DLD1 (cell line): Measurements from ENCODE around the gene FOXP4.

Experiments
- in situ Hi-C: cut with HindIII; loops from 2 replicates; pipeline ENCODE4 v1.10.0; 2017; ENCODE audit warnings: low sequenced_read_pairs

Gene FOXP4

DNA sequence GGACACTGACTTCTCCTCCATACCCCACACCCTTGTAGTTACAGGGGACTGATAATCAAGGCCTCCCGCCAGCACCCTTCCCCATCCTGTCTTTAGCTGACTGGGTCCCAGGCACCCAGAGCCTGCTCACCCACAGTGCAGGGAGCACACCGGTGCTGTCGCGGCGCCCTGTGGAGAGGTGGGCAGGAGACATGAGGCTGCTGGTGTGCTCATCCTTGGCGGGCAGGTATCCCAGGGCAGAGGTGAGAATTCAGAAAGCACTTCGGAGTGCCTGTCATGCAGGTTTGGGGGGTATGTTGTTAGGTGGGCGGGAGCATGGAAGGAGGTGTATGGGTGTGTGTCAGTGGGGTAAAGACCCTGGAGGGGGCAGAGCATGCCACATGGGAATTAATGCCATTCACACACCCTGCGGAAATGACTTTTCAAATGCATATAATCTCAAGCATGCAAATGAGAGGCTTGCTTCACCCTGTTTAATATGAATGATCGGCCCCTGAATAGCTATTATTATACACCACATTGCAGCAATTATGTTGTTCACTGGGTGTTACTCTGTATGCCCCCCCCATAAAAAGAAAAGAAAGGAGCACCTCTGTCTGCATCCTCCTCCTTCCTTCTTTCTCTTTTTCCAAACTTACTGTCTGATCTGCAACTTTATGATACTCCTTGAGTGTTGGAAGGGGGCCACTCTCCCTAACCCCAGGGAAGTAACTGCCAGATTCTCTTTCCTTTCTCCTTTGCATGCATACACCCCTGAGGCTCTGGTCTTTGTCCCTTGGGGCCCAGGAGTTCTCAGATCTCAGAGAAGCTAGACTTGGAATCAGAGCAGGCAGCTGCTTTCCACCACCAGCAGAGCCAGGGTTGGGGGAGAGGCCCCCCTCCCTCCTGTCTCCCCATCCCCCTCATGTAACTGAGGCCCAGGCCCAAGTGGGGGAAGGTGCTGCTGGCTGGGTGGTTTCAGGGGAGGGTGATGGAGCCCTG lies 16.0 kb downstream of the FOXP4 start:
- in situ Hi-C loops, result no loop called here

DNA sequence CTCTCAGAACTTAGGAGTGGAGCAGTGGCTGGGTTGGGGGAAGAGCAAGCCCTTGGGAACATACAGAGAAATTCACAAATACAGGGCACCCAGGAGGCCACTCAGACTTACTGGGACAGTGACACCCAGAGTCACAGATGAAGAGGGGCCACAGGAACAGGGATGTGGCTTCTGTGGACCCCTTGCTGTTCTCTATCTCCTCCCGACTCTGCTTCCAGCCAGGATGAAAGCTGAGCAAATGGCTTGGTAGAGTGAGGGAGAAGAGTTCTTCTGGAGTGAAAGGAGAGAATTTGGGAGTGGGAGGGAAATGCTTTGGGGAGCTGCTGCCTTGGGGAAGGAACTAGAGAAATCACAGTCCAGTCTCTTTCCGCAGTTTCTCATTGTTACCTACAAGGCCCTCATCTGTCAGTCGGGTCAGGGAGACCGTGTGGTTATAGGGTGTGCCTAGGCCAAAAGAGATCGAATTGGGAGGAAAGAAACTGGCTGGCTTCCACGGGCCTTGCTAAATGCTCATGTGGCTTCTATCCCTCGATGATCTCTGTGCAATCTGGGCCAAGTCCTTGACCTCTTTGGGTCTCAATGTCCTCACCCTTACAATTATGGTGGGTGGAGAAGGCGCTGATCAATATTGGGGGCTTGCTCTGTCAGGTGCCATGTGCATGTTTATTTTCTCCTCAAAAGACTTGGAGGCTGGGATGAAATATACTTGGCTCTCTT lies 17.0 kb downstream of the FOXP4 start:
- in situ Hi-C loops, result no loop called here

DNA sequence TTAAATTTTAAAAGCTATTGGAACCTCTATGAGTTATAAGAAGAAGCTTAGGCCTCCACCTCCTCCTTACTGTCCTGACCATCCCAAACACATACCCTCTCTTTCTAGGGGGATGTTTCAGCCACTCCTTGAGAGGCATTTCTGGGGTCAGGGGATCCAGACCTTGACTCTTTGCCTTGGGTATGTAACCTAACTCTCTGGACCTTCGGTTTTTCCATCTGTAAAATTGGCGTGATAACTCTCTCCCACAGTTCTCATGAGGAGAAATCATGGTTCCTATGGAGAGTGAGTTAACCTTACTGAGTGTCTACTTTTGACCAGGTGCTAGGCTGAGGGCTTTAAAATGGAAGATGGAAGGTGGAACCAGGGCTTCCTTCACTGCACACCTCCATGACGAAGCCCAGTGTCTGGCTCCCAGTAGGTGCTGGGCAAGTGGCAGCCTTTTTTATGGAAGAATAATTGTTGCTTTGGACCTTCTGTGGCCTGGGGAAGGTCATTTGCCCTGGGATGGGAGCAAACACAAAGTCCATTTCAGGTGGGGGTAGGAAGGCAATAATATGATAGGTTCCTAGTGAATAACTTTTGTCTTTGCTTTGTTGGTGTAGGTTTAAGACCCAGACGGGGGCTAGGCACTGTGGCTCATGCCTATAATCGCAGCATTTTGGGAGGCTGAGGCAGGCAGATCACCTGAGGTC lies 18.4 kb downstream of the FOXP4 start:
- in situ Hi-C loops, result no loop called here

DNA sequence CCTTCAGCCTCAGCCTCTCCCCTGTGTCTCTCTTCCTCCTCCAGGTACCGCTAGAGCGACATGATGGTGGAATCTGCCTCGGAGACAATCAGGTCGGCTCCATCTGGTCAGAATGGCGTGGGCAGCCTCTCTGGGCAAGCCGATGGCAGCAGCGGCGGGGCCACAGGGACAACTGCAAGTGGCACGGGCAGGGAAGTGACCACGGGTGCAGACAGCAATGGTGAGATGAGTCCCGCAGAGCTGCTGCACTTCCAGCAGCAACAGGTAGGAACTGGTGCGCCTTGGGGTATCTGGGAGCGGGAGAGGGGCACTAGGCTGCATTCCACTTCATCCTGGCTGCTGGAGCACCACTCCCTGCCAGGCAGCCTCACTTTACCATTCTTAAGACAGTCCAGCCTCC lies 19.5 kb downstream of the FOXP4 start:
- in situ Hi-C loops, result no loop called here

DNA sequence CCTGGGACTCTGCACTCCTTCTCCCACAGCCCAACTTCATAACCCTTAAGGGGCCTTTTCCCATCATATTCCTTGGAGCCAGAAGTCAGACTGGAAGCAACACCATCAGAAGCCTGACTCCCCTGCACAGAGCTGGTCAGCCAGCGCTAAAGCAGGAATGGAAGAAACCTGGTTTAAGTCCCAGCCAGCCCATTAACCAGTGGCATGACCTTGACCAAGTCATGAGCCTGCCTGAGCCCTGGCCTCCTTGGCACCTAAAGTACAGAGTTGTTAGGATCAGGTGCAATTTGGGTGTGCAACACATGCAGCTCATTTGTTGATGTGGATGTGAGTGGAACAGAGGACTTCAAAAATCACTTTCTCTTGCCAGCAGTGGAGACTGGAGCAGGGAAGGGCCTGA lies 20.8 kb downstream of the FOXP4 start:
- in situ Hi-C loops, result no loop called here

DNA sequence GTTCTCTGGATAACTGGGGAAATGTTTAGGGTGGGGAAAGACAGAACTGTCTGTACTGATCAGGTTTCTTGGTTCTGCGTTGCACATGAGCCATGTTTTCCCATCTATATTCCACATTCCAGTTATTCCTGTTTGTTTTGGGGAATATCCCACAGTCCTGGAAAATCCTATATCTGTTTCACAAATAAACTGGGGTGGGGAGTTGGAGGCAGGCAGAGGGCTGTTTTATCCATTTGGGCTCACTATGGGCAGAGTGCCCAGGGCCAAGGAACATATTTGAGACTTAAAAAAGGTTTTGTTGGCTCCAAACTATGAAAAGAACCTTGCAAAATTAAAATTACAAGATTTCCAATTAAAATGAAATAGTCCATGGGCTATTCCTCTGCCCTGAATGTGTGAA lies 21.5 kb downstream of the FOXP4 start:
- in situ Hi-C loops, result no loop called here

DNA sequence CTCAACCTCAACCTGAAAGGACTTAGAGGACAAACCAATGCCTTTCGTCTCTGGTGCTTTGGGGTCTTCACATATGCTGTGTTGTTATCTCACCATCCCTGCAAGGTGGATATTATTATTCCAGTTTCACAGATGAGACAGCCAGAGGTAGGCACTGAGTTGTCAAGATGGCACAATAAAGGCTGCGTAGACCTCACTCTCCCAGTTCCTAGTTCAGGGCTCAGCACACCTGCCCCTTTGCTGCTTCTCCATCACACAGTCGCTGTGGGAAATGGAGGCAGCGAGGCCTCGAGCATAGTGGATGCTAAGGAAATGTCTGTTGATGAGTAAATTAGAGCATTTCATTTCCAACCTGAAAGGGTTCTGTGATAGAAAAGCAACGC lies 22.0 kb downstream of the FOXP4 start:
- in situ Hi-C loops, result no loop called here

DNA sequence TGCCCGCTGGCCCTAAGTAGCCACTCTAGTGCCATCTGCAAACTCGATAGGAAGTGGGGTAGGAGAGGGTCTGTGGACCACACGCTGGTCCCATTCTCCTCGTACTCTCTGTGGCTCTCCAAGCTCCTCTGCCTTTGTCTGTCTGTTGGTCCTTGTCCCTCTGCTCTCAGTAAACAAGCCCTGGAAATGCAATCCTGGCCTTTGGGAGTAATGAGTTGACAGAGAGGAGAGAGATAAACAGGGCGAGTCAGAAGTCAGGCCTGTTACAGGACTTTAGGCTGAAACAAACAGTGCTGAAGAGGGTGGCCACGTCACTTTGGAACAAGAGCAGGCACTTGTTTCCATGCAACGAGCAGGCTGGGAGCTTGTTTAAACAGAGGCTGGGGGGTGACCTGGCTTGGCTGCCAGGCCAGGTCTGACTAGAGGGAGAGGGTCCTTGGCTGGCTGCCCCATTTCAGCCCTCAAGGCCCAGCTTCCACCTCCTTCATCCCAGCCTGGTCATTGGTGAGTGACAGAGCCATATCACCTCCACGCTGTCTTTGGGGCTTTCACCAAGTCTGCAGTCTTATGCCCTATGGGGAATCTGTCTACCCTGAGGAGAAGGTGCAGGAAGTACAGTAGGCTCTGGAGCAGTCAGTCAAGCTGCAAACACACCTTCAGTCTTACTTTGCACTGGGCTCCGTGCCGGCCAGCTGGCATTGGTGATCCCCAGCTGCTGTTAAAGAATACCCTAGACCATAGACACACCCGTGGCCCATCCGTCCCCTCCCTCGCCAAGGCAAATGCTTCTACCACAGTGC lies 22.6 kb downstream of the FOXP4 start:
- in situ Hi-C loops, result no loop called here

DNA sequence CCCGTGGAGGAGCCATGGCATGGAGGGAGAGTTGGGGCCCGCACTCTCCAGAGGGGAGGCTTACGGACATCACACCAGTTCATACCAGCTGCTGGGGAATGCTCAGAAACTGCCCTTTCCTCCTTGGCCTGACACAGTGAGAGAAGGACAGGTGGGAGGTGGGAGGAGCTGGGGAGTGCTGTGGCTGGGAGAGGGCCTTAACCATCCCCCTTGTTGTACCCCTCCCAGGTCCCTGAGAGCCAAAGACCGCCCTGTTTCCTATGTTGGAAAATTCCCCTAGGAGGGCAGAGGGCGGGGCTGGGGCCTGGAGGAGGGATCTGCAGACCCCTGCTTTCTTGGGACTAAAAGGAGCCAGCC lies 24.1 kb downstream of the FOXP4 start:
- in situ Hi-C loops, result loop anchor here (5.0 kb wide), 1 partner anchor 93 kb away; no protein-coding TSS in a partner anchor

DNA sequence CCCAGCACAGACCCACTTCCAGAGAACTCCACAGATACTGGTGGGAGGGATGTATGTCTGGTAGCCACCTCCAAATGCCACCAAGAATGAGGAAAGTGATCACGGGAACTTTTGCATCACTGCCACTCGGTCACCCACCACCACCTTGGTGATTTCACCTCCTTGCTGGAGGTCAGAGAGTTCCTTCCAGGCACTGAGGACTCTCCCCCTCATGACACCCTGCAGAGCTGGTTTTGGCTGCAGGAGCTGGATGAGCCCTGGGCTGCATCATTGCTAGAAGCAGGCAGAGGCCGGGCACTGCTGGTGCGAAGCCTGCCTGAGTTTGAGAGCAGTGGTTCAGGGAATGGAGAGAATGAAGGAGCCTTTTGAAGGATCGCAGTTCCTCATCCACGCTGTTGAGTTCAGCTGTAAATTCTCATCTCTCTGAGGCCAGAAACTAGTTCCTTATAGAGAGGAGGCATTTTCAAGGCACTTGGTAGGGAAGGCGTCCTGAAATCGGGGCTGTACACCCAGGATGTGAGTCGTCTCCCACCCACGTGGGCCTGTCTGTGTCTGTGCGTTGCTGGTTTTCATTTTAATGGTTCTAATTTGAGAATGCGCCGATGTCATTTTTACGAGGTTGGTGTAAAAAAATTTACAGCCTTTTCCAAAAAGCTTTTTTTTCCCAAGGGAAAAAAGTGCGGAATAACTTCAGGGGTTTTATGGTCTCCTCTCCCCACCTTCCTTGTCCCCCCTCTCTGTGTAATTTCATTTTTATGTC lies 25.0 kb downstream of the FOXP4 start:
- in situ Hi-C loops, result loop anchor here (5.0 kb wide), 1 partner anchor 94 kb away; no protein-coding TSS in a partner anchor

DNA sequence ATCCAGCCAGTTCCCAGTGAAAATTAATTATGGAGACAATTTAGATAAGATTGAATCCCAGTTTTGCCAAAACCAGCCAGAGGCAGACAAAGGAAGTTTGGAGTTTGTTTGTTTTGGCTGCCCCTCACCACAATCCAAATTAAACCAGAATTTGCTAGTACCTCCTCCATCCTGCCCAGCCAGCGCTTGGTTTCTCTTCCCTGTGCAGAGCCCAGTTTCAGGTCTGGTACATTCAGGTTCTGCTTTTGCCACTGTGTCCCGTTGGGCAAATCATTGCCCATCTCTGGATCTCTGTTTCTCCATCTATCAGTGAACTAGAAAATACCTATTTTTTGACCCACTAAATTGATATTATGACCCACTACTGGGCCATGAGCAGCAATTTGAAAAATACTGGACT lies 26.4 kb downstream of the FOXP4 start:
- in situ Hi-C loops, result loop anchor here (5.0 kb wide), 1 partner anchor 95 kb away; no protein-coding TSS in a partner anchor

DNA sequence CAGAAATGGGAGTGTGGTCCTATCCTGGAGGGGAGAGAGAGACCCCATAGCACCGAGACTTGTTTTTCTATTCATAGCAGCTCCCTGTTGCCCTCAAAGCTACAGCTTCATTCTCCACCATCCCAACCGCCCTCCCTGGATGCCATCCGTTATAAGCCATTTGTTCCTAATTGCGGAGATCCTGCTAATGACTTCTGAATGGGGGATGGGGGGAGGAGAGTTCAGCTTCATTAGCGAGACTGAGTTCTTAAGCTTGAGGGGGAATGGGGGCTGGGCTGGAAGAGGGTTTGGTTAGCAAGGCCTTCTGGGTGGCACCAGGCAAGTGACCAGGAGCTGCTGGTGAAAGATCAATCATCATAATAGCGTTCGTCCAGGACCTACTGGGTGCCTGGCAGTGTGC lies 27.1 kb downstream of the FOXP4 start:
- in situ Hi-C loops, result loop anchor here (5.0 kb wide), 1 partner anchor 96 kb away; no protein-coding TSS in a partner anchor

DNA sequence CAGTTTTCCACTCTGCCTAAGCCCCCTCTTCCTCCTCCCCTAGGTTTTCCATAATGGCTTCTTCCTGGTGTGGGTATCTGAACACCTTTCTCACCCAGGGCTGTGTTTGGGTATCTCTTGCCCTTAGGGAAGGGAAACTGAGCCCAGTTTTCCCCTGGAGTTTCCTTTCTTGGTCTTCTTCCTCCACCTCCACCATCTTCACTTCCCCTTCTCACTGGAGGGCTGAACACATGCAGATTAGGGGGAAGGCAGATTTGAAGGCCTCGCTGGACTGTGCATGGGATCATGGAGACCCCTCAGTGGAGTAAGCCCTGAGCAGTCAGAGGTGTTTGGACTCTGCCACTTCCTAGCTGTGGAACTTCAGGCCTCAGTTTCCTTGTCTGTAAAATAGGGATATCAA lies 27.8 kb downstream of the FOXP4 start:
- in situ Hi-C loops, result loop anchor here (5.0 kb wide), 1 partner anchor 97 kb away; no protein-coding TSS in a partner anchor

DNA sequence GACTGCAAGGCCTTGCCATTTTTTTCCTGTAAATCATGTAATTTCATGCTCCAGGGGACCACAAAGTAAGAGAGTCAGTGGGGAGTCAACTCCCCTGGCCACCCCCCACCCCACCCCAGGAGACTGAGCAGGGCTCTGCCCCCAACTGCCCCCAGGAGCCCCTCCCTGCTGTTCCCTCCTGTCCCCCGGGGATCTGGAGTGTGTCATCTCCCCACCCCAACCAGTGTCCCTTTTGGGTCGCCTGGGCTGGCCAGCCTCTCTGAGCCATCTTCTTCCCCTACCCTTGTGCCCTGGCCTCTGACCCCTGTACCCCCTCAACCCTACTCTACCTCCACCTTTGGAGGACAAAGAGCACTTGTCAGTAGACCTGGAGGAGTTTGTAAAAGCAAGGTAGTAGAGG lies 29.4 kb downstream of the FOXP4 start:
- in situ Hi-C loops, result no loop called here

DNA sequence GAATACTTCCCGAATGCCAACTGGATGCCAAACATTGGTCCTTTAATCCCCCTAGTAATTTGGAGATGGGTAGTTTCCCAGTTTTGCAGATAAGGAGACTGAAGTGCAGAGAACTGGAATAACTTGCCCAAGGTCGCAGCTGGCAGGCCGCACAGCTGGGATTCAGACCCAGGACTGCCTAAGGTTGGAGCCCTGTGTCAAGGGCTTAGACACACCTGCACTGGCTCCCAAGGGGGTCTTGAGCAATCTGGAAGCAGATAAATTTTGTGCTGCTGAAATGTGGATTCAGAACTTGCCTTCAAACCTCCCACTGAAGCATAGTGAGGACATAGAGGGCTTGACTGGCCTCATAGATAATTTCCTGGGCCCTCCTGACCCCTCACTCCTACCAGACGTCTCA lies 30.5 kb downstream of the FOXP4 start:
- in situ Hi-C loops, result no loop called here

DNA sequence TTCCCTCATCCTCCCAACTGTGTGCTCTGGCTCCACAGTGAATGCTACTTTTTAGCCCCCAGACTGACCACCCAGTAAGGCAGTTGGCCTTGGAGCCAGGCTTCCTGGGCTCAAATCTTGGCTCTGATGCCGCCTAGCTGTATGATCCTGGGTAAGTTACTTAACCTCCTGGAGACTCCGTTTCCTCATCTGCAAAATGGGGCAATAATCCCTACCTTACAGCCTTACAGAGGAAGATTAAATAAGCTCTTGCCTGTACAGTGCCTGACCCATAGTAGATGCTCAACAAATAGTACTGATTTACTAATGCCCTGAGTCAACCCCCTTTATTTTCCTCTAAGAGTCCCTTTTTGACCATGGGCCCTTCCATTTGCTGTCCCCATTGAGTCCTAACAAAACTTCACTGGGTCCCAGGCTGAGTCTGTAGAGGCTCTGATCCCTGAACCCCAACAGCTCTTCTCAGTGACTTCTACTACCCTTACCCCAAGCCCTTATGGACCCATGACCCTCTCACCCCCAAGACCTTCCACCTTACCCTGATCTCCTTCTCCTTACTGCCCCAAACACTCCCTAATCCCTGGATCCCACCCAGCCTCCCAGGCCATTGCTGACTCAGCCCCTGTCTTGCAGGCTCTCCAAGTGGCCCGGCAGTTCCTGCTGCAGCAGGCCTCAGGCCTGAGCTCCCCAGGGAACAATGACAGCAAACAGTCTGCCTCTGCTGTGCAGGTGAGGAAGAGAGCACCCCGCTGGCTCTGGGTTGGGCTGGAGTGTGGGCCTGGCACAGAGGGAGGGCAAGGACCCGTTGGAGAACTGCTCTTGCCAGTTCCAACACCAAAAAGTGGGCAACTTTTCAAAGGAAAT lies 31.4 kb downstream of the FOXP4 start:
- in situ Hi-C loops, result no loop called here

DNA sequence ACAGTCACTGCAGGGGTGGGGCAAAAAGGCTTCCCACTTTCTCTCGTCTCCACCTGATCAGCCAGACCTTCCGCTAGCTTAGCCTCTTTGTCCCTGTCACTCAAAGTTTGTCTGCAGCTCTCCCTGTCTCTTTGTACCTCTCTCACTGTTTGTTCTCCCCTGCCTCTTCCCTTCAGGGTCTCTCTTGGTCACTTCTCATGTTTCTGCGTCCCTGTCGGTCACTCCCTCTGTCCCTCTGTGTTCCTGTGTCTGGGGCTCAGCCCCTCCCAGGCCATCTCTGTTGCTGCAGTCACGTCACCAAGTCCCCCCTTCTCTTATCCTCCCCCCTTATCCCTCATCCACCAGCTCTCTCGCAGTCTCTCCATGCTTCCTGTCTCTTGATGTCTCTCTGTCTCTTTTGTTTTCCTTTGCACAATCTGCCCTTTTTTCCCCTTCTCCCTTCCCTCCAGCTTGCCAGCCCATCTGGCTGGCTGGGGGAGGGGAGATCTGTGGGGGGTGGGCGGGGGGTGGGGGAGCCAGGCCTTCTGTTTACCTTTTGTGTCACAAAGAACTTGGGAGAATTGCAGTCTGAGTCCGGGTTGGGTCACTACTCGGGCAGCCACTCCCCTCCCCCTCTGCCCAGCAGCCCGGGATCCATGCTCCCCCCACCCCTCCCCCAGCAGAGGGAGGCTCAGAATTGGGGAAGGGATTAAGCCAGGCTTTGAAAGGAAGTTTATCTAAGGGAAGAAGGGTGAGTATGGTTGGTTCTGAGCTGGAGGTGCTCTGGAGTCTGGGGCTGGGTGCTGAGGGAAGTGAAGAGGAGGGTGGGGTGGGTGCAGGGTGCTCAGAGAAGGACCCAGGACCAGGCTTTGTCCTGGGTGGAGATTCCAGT lies 32.3 kb downstream of the FOXP4 start:
- in situ Hi-C loops, result no loop called here

DNA sequence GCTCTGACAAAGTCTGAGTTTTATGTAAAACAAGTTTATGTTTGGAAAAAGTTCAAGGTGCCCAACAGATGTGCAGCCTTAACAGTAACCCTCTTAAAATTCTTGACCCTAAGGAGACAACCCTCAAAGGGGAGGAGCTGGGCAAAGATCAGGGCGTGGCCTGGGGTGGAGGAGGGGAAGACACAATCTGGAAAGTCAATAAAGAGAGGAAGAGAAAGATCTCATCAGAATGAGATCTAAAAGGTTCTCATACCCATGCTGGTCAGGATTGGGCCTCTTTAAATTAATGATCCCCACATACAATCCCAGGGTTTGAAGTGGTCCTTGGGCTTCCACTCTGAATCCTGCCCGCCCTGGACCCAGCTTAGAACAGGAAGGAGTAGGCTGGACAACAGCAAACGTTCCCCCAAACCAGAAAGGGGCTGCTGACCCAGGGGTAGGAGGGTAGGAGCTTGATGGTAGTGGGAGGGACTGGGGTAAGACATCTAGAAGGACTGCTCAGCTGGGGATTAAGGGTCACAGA lies 33.0 kb downstream of the FOXP4 start:
- in situ Hi-C loops, result no loop called here
